Loucy (cell line): Measurements from ENCODE around the gene SIRT1.

Source experiments
- EZH2phosphoT487 ChIP-seq: fragments of 200-600 bp; IDR thresholded peaks from 2 replicates; pipeline ENCODE4 v1.6.1; 2018; ENCODE audit warnings: antibody characterized with exemption, mild to moderate bottlenecking, moderate library complexity, borderline replicate concordance
- TF ChIP-seq, protein P1 (sequence below): fragments of 200-600 bp; sonication (generic); conservative IDR thresholded peaks from 2 replicates; pipeline ENCODE4 v1.5.1; 2014; ENCODE audit warnings: mild to moderate bottlenecking, antibody characterized with exemption, low read length

GRCh38 chr10:67868132-67868531, 16.3 kb upstream of the SIRT1 start:
- TF ChIP-seq, protein P1, sequence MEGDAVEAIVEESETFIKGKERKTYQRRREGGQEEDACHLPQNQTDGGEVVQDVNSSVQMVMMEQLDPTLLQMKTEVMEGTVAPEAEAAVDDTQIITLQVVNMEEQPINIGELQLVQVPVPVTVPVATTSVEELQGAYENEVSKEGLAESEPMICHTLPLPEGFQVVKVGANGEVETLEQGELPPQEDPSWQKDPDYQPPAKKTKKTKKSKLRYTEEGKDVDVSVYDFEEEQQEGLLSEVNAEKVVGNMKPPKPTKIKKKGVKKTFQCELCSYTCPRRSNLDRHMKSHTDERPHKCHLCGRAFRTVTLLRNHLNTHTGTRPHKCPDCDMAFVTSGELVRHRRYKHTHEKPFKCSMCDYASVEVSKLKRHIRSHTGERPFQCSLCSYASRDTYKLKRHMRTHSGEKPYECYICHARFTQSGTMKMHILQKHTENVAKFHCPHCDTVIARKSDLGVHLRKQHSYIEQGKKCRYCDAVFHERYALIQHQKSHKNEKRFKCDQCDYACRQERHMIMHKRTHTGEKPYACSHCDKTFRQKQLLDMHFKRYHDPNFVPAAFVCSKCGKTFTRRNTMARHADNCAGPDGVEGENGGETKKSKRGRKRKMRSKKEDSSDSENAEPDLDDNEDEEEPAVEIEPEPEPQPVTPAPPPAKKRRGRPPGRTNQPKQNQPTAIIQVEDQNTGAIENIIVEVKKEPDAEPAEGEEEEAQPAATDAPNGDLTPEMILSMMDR = no peak
- no peak for TF ChIP-seq EZH2phosphoT487
